Muscle of arm (tissue), 12 donors: Measurements from ENCODE around the gene AGBL1. TPM values are rescaled to one million over a fixed set of nuclear protein-coding genes. Genes with fewer than 3 reads are reported as not detected.

Experiments used
- DNase-seq: peaks from one replicate; pipeline ENCODE4 v3.0.0-alpha.2; 2013
- polyA plus RNA-seq, 12 donors: library from polyadenylated mRNA; unstranded; fragments of 120-200 nt; gene quantifications; one replicate each; pipeline ENCODE4 v1.2.1, GENCODE V29; 2013; ENCODE audit not compliant: insufficient read length in 12 of 12

Gene AGBL1
- polyA plus RNA-seq, 12 donors, result 3.0 to 30.7 (median 18.7) TPM; not detected in 1

DNA sequence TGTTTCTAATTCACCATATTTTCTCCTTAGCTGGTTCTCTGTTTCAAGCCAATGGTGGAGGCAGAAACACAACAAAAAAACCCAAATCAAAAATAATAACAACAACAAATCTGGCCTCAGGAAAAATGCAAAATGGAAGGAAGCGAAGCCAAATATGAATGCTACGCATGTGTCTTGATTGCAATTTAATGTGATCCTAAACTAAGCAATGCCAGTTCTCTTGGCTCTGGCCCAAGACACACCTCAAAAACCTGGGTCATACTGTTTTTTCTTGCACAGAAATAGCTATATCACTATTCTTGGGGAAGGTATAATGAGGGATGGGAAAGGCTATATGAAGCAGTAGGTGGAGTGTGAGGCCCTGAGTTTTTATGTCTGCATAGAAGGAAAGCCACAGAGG lies 724.7 kb downstream of the AGBL1 start:
- DNase-seq, result no peak

DNA sequence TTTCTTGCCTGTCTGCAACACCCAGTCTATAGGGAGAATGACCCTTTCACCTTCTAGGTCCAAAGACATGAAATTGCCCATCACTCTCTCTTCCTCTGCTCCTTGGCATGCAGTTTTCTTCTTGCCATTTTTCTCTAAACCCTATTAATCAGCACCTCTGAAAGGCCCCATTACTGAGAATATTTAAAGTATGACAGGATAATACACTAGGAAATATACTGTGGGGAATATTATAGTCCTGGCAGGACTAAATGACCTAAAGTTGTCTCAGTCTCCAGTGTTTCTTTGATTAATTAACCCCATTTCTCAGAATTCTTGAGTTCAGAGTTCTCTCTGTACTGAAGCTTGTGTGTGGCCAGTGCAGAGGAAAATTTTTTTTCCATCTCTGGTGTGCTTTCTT lies 730.7 kb downstream of the AGBL1 start:
- DNase-seq, result no peak

DNA sequence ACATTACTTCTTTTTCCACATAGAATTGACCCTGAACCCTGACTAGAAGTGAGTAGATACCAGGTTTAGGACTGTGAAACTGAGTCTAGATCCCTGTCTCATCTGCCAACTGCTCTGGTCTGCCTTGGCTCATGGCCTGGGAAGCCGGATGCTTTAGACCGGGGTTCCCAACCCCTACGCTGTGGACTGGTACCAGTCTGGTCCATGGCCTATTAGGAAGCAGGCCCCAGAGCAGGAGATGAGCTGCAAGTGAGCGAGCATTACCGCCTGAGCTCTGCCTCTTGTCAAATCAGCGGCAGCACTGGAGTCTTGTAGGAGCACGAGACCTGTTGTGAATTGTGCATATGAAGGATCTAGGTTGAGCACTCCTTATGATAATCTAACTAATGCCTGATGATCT lies 734.2 kb downstream of the AGBL1 start:
- DNase-seq, result no peak

DNA sequence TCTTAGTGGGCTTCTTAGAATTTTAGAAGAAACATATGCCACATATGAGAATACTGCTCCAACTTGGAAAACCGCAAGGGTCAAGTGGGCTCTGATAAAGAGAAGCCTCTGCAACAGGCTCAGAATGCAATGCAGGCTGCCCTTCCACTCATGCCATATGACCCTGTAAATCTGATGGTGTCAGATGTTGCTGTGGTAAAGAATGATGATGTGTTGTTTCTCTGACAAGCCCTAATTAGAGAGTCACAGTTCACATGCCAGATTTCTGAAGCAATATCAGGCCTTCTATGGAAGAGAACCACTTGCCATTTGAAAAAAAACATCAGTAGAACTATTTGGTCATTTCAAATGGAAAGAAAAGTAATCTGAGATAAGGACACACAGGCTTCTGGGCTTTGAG lies 749.6 kb downstream of the AGBL1 start:
- DNase-seq, result no peak

DNA sequence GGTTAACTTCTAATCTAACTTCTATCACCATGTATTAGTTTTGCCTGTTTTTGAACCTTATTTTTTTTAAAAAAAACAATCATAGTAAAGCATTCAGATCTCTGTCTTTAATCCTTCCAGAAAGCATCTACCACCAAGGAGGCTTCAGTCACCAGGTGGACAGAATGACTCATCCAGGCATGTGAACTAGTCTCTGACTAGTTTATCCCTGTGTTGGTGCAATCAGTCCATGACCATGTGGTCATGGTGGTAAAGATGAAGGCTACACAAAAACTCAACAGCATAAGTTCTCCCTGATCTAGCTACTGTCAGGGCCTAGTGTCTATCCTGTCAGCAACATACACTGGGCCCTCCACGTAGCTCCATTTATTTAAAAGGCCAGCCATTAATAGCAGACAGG lies 750.6 kb downstream of the AGBL1 start:
- DNase-seq, result no peak

DNA sequence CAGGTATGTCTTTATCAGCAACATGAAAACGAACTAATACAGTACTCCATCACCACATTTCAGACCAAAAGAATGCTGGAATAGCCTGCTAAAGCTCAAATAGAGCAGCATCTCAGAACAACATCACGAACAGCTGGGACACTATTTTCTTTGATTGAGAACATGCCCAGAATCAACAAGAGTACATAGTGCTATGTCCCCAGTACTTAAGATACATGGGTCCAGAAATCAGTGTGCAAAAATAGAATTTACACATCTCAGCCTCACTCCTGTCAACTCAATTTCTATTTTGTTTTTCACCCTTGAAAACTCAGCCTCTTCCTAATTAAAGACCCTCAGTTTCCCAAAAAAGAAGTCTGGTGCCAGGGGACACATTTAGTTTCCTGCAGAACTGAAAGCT lies 753.9 kb downstream of the AGBL1 start:
- DNase-seq, result no peak

DNA sequence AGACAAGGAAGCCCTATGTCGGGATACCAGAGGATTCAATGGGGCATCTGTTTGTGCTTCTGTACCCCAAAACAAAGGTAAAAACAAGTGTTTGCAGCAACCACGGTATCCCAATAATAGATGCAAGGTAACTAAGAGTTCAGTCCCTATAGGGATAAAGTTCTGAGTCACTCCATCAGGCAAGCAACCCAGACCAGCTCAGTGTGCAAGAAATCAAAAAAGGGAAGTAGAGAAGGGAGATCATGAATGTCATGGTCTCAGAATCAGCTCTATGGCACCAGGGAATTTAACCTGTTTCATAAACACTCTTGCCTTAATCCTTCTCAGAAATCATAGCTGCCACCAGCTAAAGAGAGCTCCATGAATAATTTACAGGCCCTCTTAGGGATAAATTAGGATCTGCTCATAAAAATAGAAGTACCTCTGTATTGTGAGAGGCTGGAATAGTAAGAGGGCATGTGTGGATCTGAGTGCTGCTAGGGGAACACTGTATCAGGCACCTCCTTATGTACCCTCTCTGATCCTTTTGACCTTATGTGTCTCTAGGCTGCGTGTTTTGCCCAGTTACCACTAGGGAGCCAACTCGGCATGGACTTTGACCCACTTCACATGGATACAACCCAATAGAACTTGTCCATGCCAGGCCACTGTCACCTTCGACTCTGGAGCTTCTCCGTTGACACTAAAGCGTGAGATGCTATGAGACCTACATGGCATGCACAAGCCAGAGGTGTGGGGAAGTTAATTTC lies 754.6 kb downstream of the AGBL1 start:
- DNase-seq, result no peak

DNA sequence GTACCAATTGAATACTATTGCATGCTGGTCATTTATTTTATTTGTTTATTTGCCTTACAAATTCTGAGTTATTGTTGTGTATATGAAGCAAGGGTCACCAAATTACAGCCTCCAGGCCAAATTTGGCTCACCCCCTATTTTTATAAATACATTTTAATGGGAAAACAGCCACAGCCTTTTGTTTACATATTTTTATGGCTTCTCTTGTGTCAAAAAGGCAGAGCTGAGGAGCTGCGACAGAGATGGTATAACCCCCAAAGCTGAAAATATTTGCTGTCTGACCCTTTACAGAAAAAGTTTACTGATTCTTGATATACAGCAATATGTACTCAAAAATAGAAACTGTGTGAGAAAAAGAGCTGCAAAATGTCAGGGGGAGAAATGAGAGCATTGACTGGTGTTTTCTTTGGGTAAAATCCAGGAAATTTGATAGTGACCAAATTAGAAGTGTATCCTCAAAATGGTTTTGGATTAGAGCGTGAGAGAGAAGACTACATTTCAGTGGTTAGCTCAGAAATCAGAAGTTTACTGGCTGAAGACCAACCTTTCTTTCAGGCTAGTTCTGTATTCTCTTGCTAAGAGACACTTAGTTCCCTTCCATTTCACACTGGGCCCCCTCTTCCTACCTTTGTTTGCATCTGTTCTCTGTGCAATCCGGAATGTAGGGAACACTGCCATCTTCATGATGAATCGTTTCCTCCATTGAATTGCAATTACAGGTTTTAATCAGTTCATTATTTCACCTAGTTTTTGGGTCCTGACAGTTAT lies 757.8 kb downstream of the AGBL1 start:
- DNase-seq, result peak; percentile 43

DNA sequence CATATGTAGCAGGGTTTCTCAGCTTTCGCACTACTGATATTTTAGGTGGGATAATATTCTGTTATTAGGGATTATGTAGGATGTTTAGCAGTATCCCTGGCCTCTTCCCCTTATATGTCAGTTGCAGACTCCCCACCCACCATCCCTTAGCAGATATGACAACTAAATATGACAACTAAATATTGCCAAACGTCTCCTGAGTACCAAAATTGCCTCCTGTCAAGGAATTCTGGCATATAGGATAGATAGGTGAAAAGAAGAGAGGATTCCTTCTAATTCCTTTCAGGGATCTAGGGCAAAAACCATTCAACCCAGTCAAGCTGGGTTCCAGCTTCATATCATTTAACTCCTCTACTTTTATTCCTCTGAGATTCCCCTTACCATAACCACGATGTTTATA lies 759.8 kb downstream of the AGBL1 start:
- no peak for DNase-seq

DNA sequence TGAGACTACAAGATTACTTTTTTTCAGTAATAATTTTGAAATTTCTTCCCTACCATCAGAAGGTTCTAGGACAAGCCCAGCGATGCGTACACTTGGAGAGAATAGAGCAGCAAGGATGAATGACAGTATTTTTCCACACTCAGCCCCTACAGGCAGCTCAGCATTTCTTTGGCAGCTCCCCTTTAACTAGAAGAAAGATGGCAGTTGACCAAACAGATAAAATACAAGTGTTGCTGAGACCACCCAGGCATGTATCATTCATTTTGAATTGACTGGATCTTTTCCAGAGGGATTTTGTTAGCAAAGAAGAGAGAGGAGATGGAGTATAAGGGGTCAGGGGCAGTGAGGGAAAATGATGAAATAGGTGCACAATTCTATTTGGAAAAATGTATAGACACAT lies 761.3 kb downstream of the AGBL1 start:
- DNase-seq, result peak; percentile 9

DNA sequence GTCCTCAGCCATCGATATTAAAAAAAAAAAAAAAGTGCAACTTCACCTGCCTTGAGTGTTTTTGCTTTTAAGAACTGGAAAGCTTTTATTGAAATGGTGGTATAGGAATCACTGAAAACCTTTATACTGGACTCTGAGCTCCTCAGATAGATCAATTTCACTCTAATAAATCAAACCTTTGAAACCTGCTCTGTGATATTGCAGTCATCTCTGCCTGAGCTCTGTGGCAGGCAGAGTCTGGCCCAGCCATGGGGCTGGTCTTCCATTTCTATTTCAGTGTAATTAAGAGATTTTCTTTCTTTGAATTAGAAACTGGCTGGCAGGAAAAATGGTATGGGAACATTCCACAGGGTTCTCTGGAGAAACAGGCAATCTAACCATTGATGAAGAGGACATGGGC lies 762.5 kb downstream of the AGBL1 start:
- no peak for DNase-seq

DNA sequence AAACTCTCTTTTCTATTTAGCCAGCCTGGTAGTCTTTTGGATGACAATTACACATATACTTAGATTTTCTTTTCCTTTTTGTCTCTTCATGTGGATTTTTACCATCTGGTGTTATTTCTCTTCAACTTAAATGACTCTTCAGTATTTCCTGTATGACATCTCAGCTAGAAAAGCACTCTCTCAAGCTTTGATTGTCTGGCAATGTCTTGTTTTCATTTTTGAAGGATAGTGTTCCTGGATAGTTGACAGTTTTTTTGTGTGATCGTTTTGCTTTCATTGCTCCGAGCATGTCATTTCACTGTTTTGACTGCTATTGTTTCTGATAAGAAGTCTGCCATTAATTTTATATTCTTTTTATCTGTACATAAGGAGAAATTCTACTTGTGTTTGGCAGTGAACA lies 766.4 kb downstream of the AGBL1 start:
- DNase-seq, result no peak

DNA sequence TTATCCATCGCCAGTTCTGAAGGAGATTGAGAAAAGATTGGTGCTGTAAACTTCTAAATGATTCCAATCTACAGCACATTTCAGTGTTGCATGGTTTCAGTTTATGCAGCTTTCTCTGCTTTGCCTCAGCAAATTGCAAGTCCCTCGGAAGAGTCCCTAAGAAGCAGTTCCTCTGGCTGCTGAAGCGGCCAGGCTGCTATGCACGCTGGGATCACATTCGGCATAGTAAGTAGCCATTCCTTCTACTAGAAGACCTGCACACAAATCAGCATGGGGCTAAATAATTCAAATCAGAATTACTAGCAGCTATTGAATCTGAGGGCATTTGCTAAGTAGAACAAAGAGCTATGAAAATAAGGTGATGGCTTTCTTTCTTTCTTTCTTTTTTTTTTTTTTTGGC lies 769.5 kb downstream of the AGBL1 start:
- DNase-seq, result no peak

DNA sequence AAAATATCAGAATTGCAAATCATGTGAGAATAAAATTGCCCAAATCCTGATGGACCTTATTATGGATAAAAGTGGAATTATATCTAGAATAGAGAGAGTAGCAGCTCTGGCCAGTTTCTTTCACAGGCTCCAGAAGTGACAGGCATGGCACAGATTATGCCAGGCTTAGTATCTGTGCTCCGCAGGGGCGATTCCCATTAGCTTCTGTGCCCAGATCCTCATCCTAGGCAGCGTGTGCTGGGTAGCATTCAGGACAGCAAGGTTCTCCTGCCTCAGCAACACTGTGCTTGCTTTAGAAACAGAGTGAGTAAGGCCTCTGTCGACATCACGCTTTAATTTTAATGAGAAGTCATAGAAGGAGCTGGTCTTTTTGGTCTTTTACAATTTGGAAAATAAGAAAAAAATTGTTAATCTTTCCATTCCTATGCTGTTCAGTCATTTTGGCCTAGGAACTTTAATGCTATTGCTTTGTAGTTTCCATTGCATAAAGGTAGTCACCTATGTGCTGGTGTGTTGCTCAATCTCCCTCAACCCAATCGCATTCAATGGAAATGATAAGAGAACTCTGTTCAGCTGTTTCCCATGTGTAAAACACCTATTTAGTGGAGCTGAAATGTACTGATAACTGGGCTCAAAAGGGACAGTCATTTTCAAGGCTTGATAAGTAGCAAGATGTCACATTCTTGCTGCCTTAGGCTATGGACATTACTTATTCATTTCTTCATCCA lies 770.1 kb downstream of the AGBL1 start:
- DNase-seq, result no peak

DNA sequence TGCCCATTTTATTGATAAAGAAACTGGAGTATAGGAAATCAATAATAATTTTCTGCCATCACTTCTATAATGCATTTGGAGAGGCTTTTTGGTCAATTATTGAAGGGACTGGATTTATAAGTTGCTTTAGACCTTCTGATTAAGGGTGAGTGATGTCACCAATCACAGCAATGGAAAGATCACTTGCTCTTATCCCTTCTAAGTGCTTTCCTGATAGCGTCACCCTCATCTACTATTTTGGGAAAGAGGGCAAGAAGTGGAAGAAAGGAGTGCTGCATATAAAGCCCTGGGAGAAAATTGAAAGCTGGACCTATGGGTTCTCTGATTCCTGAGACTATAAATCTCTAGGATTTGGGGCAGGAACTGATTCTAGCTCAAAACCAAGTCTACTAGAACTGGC lies 771.3 kb downstream of the AGBL1 start:
- no peak for DNase-seq

DNA sequence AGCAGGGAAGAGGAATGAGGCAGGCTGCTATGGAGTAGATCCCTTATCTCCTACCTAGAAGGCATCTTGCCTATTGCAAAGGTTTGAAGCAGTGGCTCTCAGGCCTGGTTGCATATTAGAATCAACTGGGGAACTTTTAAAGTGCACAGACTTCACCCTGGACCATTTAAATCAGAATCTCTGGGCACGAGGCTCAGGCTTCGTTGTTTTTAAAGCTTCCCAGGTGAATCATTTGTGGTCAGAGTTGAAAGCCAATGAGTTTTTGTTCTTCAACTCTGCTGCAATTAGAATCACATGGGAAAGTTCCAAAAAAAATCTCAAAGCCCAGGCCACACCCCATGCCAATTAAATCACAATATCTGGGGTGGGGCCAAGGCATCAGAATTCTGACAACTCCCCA lies 773.1 kb downstream of the AGBL1 start:
- no peak for DNase-seq

DNA sequence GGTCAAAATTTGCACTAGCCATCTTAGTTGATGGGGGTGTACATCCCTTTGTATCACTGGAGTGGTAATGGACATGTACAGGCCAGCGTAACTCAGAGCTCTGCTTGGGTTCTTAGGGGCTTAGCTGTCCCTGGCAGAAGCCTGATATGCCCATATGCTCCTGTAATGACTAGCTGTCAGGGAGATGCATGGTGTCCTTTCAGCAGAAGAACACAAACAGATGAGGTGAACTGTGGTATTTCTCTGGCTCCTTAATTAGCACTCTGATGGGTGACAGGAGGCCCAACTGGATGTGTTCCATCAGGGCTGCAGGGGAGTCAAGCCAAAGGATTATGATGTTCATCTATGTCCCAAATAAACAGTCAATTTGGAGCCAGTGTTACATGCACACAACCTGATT lies 774.5 kb downstream of the AGBL1 start:
- no peak for DNase-seq

DNA sequence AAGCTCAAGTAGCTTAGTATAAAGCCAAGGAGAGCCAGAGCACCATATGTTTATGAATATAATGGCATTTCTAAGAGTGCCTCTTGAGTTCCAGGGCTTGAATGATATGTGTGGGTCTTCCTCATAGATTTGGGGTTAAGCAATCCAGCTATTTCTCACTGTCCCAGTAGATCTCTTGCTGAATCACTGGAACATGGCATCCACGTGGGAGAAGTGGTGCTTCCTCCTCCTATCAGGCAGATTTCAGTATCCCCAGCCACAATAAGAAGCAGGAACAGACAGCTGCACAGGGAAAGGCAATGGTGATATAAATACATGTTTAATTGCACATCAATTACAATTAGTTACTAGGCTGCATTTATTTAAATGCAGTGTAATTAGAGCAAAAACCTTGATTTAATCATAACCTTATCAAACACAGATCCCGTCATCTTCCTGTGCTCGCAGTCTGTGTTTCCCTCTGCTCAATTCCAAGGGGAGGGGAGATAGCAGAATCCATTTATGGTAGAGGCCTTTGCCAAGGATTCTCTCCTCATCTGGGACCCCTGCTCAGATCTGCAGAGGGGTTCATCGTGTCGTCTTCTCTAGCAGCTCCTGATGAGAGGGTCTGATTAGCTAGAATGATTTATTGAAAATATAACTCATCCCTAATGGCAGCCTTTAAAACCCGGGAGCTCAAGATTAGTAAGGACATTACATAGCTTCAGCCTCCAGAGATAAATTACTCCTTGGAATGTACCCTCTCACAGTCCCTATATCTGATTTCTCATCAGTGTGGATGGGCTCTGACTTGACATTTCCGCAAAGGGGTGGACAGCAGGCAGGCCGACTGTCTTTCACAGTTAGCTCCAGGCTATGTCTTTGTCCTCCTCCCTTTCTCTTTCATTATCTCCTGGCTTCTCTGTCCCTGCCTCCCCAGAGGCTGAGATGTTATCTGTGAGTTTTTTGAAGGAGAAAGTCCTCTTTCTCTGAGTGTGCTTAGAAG lies 775.9 kb downstream of the AGBL1 start:
- no peak for DNase-seq

DNA sequence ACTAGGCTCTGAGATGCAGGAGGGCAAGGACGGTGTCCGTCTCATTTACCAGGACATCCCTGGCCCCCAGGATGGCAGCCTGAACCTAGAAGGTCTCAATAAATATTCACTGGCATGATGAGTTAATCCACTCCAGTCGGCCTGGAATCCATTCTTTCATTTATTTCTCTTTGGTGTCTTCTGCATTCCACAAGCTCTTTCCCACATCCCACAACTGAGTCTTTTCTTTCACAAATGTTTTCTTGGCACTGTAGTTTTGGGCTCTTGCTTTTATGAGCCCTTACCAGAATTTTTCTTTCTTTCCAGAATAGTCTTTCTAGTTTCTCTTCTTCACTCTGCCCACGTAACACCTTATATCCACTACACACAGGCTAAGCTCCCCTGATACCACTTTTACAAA lies 778.0 kb downstream of the AGBL1 start:
- no peak for DNase-seq

DNA sequence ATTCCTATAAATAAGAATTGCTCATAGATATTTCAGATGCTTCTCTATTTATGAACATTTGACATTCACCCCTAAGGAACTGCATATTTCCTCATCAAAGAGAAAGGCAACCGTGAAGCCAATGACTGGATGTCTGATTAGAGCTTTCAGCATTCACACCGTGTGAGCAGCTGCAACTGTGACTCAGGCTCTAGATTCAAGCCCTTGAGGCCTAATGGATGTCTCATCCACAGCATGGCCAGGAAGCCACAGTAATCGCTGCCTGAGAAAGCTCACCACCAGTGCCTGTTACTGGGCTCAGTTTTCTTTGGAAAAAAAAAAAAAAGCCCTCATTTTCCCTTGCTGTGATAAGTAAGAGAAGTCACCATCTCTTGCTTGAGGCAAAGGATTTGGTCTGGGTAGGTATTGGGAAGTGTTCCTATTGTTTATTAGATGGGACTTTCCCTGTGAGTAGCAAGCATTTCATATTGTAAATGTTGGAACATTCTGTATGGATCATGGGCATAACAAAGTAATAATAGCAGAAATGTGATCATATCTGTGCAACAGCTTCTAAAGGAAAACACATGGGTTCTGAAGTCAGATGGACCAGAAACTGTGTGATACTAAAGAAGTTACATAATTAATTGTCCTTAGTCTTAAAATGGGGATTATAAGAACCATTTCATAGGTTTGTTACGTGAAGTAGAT lies 783.7 kb downstream of the AGBL1 start:
- DNase-seq, result no peak

DNA sequence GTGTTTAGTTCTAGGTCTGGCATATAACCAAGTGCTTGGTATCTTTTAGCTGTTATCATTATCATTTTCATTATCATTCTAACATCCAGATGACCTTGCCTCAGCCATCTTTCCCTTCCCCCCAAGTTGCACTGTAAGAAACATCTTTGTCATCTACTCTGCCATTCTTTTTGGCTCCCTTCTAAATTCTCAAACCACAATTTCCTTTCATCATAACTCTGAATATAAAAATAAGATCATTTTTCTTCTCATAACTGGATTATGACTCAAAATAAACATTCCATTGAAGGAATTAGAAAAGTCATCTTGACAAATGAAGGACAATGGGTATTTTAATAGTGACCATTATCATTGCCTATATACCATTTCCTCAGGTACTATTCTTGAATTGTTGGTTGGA lies 786.2 kb downstream of the AGBL1 start:
- no peak for DNase-seq
